ENCODE results near the gene CXCL14.

The CXCL14 gene

GRCh38 chr5:135605221-135605620, 26.4 kb upstream of the CXCL14 start:
- H3K4me3 ChIP-seq (replicated peaks in 1 of 2; ENCODE audit: low read depth in 2 of 2, low read length in 2 of 2) = no peak overlapping the region
- TF ChIP-seq CTCF (IDR thresholded peaks at IDR 0.05; ENCODE audit: low read depth, low read length) = no peak
- no peak for DNase-seq (ENCODE audit: low read depth in 2 of 2)

GRCh38 chr5:135604056-135604455, 25.3 kb upstream of the CXCL14 start:
- no peak overlapping the region for H3K4me3 ChIP-seq (replicated peaks in 1 of 2; ENCODE audit: low read depth in 2 of 2, low read length in 2 of 2)
- no peak for TF ChIP-seq CTCF (IDR thresholded peaks at IDR 0.05; ENCODE audit: low read depth, low read length)
- no peak for DNase-seq (ENCODE audit: low read depth in 2 of 2)

- no peak overlapping the region for H3K4me3 ChIP-seq (replicated peaks in 1 of 2; ENCODE audit: low read depth in 2 of 2, low read length in 2 of 2)
- DNase-seq (ENCODE audit: low read depth in 2 of 2) = no peak
- no peak for TF ChIP-seq CTCF (IDR thresholded peaks at IDR 0.05; ENCODE audit: low read depth, low read length)
Observed at GRCh38 chr5:135602882-135603721, 24.3 kb upstream of the CXCL14 start.

GRCh38 chr5:135601466-135601865, 22.7 kb upstream of the CXCL14 start:
- no peak for DNase-seq (ENCODE audit: low read depth in 2 of 2)
- H3K4me3 ChIP-seq (replicated peaks in 1 of 2; ENCODE audit: low read depth in 2 of 2, low read length in 2 of 2) = no peak overlapping the region
- no peak for TF ChIP-seq CTCF (IDR thresholded peaks at IDR 0.05; ENCODE audit: low read depth, low read length)

GRCh38 chr5:135600971-135601381, 22.2 kb upstream of the CXCL14 start:
- TF ChIP-seq CTCF (IDR thresholded peaks at IDR 0.05; ENCODE audit: low read depth, low read length) = no peak
- no peak overlapping the region for H3K4me3 ChIP-seq (replicated peaks in 1 of 2; ENCODE audit: low read depth in 2 of 2, low read length in 2 of 2)
- no peak for DNase-seq (ENCODE audit: low read depth in 2 of 2)

GRCh38 chr5:135600152-135600570, 21.4 kb upstream of the CXCL14 start:
- H3K4me3 ChIP-seq (replicated peaks in 1 of 2; ENCODE audit: low read depth in 2 of 2, low read length in 2 of 2) = no peak overlapping the region
- TF ChIP-seq CTCF (IDR thresholded peaks at IDR 0.05; ENCODE audit: low read depth, low read length) = no peak
- no peak for DNase-seq (ENCODE audit: low read depth in 2 of 2)
